NCI-H187 (cell line): ENCODE results near the gene PRKAG1.
A peak's percentile ranks its signal among the peaks of the same experiment; 100 is the strongest.
"Not testable (repeated sequence)": the region's sequence is repeated elsewhere in the genome, so short reads cannot be mapped to it uniquely, and the experiment has no call there.

Source experiments
- DNase-seq, 2 experiments: peaks; one replicate each; lab custom pipeline; 2025; lab: John Stamatoyannopoulos, UW

PRKAG1 gene

GRCh38 chr12:49018261-49019119 is at the start of gene PRKAG1:
Gene PRKAG1 (minus strand): TSS chr12:49018776. CDS start chr12:49018740, 36 bp downstream.
- DNase-seq: peak; percentile 84 to 92

DNA sequence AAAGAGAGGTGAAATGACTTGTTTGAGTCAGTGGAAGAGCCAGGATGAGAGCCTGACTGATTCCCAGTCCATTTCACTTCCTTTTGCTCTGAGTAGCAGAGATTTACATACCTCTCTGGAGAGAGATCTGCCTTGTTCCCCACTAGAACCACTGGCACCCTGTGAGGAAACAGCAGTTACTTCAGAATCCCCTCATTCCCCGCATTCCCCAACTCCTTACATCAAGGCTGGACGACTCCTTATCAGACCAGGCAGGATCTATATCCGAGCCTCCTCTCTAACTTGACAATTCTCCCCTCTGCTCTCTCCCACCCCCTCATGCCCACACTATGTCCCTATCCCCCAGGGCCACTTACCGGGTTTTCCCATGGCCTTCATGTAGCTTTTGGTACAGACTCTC is 47.5 kb upstream of the PRKAG1 start:
- no peak for DNase-seq

DNA sequence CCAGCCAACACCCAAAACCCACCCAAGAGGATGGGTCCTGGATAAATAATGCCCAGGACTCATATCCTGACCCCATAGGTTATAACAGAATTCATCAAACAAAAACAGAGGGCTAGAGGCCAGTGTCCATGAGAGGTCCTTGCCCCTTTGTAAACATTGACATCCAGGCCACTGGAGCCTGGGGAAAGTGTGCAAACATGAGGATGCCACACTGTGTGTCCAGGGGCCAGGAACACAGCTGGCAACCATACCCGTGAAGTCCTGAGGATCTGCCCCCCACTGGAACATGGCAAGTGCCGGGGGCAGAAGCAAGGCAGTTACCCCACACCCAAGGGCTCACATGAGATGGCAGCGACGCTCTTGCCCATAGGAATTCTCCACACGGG is 46.2 kb upstream of the PRKAG1 start:
- no peak for DNase-seq

- DNase-seq: not testable (repeated sequence)
Observed at GRCh38 chr12:49061916-49062315, 43.3 kb upstream of the PRKAG1 start.

- peak in 1 of 2 experiments; percentile 59 for DNase-seq
Observed at GRCh38 chr12:49061157-49061650, 42.6 kb upstream of the PRKAG1 start.

DNA sequence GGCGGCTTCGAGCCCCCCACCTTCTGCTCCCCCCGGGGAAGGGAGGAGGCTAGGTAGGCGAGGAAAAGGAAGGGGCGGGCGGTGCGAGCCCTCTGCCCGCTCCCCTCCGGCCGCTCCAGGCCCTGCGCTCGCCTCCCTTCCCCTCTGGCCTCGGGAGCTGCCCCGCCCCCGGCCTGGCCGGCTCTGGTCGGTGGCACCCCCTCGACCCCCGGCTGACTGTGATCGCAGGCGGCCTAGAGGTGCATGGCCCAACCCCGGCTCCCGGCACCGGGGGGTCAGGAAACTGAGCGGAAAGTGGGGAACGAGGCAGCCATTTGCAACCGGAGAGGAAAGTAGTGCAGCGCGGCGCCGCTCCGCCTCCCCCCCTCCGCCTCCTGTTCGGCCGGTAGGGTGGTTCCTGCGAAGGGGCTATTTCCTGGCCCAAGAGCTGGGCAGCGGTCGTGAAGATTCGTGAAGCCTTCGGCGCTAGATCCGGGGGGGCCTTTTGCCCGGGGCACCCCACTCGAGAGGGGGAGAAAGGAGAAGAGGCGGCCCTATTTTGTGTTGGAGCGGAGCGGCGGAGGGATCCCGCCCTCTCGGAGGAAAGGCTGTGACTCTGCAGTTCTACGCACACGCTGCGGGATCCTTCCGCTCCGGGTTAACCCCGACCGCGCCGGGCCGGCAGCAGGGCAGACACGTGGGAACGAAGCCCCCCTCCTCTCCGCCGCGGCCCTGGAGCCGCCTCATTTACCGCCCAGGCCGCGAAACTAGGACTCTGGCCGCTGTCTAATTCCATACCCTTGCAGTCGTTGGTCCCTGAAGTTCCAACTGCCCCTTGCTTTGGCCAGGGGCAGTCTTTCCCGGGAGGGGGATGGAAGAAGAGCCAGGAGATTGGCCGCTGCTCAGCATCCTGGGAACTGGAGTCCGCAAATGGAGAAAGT is 41.9 kb upstream of the PRKAG1 start, which contains the start of gene KMT2D:
Gene KMT2D, minus strand, starts transcription at position 558 of the 920 bp plus-strand sequence. CDS start 5,470 bp downstream, outside the sequence.
- peak; percentile 87 to 91 for DNase-seq

- DNase-seq: no peak
Observed at GRCh38 chr12:49059299-49060171, 41.0 kb upstream of the PRKAG1 start.

DNA sequence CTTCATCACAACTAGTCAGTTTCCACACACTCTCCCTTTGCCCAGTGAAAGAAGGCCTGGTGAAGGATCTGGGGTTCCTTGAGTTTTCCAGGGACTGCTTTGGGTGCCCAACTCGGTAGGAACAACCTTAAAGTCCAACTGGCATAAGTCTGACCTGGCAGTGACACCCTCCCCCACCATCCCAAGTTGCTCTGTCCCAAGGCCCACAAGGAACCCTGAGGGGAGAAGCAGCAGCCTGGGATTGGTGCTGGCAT is 40.4 kb upstream of the PRKAG1 start:
- no peak for DNase-seq

GRCh38 chr12:49058366-49059044 is 39.9 kb upstream of the PRKAG1 start:
- DNase-seq: no peak

- DNase-seq: peak in 1 of 2 experiments; percentile 12
Observed at GRCh38 chr12:49057888-49058287, 39.3 kb upstream of the PRKAG1 start.

DNA sequence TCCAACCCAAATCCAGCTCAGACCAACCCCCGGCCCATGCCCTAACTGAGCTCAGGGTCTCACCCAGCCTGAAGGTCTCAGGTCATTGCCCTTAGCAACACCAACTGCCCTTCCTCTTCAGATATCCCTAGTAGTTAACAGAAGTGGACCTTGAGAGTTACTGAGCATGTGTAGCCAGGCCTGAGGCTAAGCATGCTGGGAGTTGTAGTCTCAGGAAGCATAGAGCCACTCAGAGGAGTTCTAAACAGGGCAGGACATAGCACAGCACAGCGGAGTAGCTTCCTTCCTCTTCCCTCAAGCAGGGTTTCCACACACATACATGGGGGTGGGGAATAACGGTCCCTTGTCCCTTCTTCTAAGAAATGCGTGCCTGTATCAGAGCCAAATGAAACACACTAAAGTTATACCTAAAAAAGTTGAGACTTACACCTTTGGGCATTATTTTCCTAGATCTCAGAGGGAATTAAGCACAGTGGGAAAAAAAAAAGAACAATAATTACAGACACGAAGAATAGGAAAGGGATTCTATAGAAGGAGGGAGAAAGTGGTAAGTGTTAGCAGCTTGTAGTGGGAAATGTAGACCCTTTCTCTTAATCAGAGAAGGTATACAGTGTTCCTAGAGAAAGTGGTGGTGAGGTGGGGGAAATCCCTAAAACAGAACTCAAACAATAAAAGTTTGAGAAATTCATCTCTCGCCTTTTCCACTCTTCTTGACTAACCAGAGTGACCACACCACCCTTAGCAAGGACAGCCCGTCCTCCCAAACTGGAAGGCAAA is 37.6 kb upstream of the PRKAG1 start:
- DNase-seq: no peak

DNA sequence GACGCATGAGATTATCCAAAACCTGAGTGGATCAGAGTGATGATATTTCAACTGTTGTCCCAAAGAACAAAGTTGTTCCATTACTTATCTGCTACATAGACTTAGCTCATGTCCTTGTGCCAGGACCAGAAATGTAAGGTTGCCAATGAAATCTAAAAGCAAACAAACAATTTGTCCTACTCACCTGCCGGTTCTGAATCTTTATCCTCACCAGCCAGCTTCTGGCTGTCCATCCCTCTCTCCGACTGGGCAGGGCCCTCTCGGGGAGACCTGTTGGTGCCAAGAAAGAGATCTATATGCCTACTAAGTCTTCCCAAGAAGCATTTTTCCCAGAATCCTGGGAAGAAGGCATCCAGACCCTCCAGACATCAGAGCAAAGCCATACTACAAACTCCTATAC is 36.5 kb upstream of the PRKAG1 start:
- no peak for DNase-seq

DNA sequence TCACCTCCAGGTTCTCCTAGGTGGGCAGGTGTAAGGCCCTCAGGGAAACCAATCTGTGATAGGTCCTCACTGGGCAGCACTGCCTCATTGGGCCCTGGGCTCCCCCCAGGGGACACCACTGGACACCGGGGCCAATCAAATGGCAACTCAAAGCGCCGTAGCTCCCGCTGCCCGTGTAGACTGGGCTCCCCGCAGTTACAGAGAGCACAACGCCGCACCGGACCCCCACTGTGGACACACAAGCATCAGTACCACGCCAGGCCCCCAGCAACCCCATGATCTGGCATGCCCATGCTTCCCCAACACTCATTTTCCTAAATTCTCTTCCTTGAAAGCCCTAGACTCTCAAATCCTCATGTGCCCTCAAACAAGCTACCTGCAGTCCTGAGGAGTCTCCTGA is 35.9 kb upstream of the PRKAG1 start:
- DNase-seq: no peak

DNA sequence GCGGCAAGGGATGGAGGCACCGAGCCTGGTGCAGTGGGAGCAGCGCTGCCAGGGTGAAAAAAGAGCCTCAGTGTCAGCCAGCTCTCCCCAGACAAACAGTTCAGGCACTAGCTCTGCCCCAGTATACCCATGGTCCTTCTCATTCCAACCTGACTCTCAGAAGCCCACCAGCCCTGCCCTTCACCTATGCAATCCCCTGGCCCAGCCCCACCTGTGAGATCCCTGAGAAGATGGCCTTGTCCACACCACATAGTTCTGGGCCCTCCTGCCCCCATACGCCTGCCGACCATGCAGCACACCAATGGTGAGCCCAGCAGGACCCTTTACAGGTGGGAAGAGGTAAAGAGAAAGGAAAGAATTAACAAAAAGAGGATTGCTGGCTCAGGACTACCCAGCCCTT is 35.5 kb upstream of the PRKAG1 start:
- no peak for DNase-seq

GRCh38 chr12:49052451-49053208 is 34.1 kb upstream of the PRKAG1 start:
- DNase-seq: no peak

DNA sequence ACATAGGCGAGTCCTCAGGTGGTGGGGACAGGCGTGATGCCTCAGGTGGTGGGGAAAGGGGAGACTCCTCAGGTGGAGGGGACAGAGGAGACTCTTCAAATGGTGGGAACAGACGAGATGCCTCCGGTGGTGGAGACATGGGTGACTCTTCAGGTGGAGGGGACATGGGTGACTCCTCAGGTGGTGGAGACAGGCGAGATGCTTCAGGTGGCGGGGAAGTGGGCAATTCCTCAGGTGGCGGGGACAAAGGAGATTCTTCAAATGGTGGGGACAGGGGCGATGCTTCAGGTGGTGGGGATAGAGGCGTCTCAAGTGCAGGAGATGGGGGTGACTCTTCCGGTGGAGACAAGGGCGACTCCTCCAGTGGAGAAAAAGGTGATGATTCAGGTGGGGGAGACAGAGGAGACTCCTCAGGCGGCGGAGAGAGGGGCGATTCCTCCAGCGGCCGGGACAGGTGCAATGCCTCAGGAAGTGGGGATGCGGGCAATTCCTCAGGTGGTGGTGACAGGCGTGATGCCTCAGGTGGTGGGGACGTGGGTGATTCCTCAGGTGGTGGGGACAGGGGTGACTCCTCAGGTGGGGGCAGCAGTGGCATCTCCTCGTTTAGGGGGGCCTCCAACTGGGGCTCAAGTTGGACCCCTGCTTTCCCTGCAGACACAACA is 33.3 kb upstream of the PRKAG1 start:
- no peak for DNase-seq

DNA sequence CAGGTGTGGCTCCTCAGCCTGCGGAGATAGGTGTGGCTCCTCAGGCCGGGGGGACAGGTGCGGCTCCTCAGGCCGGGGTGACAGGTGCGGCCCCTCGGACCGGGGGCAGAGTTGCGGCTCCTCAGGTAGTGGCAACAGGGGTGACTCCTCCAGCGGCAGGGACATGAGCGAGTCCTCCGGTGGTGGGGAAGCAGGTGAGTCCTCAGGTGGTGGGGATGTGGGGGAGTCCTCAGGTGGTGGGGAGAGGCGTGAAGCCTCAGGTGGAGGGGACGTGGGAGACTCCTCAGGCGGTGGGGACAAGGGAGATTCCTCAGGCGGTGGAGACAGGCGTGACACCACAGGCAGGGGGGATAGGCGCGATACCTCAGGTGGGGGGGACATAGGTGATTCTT is 32.8 kb upstream of the PRKAG1 start:
- DNase-seq: no peak

DNA sequence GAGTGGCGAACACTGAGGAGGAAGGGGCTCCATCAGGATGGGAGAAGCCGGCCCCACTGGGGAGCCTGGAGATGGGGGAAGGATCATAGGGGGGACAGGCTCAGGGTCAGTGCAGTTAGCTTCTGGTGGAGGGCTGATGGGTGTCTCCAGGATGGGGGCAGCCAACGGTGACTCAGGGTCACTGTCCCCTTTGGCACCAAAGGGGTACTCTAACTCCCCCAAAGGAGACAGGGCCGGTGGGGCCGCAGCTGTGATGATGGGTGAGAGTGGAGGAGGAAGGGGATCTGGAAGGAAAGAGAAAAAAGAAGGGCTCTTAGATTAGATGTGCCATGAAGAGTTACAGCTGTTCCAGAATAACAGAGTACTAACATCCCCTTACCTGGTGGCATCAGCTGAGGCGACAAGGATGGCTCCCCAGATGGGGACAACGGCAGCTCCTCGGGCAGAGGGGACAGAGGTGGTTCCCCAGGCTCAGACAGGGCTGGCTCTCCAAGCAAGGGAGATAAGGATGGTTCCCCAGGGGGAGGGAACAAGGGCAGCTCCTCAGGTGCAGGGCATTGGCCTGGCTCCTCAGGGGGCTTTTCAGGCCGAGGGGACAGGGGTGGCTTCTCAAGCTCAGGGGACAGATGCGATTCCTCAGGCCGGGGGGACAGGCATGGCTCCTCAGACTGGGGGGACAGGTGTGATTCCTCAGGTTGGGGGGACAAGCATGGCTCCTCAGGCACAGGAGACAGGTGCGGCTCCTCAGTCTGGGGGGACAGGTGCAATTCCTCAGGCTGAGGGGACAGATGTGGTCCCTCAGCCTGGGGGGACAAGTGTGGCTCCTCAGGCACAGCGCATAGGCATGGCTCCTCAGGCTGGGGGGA is 32.2 kb upstream of the PRKAG1 start:
- no peak for DNase-seq
